NCI-H774 (cell line): Measurements from ENCODE around the gene TRAPPC3L.

Experiments used
- DNase-seq: peaks from one replicate; lab custom pipeline; 2025; lab: John Stamatoyannopoulos, UW

TRAPPC3L gene

GRCh38 chr6:116465246-116465645, 80.2 kb downstream of the TRAPPC3L start:
- no peak for DNase-seq

- DNase-seq = no peak
These were observed 82.2 kb downstream of the TRAPPC3L start for GRCh38 chr6:116463301-116463700.

GRCh38 chr6:116461932-116462885, 83.3 kb downstream of the TRAPPC3L start:
- no peak for DNase-seq

GRCh38 chr6:116461331-116461931, 84.1 kb downstream of the TRAPPC3L start, which contains the start of gene CALHM6:
Gene CALHM6, plus strand, starts transcription at chr6:116461375. Its CDS starts 555 bp downstream, at chr6:116461930.
- no peak for DNase-seq

- DNase-seq = no peak
These were observed 85.6 kb downstream of the TRAPPC3L start for GRCh38 chr6:116459927-116460326.

GRCh38 chr6:116458264-116458663, 87.2 kb downstream of the TRAPPC3L start:
- no peak for DNase-seq

GRCh38 chr6:116456927-116457326, 88.6 kb downstream of the TRAPPC3L start:
- DNase-seq = no peak

- DNase-seq = no peak
These were observed 89.4 kb downstream of the TRAPPC3L start for GRCh38 chr6:116456106-116456505.

- DNase-seq = no peak
These were observed 93.0 kb downstream of the TRAPPC3L start for GRCh38 chr6:116452531-116452930.

GRCh38 chr6:116451916-116452315, 93.6 kb downstream of the TRAPPC3L start:
- no peak for DNase-seq

GRCh38 chr6:116450769-116451740, 94.4 kb downstream of the TRAPPC3L start:
- no peak for DNase-seq

- DNase-seq = no peak
These were observed 95.2 kb downstream of the TRAPPC3L start for GRCh38 chr6:116450185-116450710.

GRCh38 chr6:116449565-116449964, 95.9 kb downstream of the TRAPPC3L start:
- DNase-seq = no peak

- DNase-seq = no peak
These were observed 97.9 kb downstream of the TRAPPC3L start for GRCh38 chr6:116447496-116448011.

GRCh38 chr6:116447052-116447451, 98.4 kb downstream of the TRAPPC3L start:
- no peak for DNase-seq

GRCh38 chr6:116446399-116446798, 99.1 kb downstream of the TRAPPC3L start:
- DNase-seq = no peak

GRCh38 chr6:116445102-116445501, 100.4 kb downstream of the TRAPPC3L start:
- peak; percentile 38 for DNase-seq
